ENCODE results near the gene ATP1B2. TPM values are rescaled to one million over a fixed set of nuclear protein-coding genes. Genes with fewer than 3 reads are reported as not detected.

Gene ATP1B2
- total RNA-seq, 1 experiment from 2014 or later: not detected

DNA sequence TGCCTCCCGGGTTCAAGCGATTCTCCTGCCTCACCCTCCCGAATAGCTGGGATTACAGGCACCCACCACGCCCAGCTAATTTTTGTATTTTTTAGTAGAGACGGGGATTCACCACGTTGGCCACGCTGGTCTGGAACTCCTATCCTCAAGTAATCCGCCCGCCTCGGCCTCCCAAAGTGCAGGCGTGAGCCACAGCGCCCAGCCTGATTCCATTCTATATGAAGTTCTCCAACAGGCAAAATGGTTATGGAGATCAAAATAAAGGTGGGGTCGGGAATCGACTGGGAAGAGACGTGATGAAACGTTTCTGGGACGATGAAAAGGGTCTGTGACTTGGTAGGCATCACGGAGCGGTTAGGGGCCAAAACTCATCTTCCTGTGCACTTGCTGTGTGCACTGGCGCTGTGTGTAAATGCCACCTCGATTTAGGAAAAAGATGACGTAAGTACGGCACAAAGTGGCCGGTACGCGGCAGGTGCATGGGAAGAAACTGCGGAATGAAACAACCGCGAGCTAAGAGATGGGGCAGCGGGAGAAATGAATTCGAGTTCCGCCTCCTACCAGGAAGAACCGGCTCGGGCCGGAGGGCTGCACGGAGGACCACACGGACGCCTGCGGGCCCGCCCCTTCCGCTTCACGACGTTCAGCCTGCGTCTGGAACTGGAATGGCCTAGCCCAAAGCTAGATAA lies 35.0 kb downstream of the ATP1B2 start:
- peak; percentile 81 for DNase-seq (ENCODE audit: low spot score)

DNA sequence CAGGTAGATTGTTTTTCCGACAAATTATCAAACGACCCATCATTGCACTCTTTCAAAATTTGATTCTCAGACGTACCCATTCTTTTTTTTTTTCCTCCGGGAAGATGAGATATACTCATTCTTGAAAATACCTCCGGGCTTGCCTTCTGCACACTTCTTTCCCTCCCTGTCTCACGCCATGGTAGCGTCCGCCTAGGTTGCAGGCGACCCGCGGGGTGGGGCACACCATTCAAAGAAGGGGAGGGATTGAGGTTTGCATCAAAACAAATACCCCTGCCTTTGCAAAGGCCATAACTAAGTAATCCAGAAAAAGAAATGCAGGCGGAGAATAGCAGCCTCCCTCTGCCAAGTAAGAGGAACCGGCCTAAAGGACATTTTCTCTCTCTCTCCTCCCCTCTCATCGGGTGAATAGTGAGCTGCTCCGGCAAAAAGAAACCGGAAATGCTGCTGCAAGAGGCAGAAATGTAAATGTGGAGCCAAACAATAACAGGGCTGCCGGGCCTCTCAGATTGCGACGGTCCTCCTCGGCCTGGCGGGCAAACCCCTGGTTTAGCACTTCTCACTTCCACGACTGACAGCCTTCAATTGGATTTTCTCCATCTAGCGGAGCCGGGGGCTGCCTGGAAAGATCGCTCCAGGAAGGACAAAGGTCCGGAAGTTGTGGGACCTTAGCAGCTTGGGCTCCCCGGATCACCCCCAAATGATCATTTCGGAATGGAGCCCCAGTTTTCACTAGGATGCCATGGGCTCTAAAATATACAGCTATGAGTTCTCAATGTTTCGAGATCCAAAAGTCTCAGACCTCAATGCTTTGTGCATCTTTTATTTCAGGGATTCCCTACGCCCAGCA lies 35.7 kb downstream of the ATP1B2 start:
- peak; percentile 65 for DNase-seq (ENCODE audit: low spot score)

DNA sequence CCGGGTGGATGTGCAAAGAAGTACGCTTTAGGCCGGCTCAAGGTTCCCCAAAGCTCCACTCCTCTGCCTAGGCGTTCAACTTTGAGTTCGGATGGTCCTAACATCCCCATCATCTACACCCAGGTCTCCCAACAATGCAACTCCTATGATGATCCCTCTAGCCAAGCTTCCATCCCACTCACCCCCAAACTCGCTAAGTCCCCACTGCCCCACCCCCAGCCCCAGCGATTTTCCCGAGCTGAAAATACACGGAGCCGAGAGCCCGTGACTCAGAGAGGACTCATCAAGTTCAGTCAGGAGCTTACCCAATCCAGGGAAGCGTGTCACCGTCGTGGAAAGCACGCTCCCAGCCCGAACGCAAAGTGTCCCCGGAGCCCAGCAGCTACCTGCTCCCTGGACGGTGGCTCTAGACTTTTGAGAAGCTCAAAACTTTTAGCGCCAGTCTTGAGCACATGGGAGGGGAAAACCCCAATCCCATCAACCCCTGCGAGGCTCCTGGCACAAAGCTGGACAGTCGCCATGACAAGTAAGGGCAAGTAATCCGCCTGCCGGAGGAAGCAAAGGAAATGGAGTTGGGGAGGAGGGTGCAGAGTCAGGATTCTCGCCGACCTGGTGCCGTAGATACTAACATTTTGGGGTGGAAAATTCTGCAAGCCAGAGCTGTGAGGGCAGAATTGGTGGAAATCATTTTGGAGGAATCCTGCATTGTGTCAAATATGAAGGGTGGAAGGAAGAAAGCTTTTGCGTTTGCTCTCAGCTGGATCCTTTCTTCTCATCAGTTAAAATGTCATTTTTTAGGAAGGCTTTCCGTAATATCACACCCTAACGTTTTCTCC lies 36.6 kb downstream of the ATP1B2 start, which contains the start of gene TP53:
TP53 (minus strand) TSS at position 419 of the 836 bp plus-strand sequence. CDS start 10,896 bp downstream, outside the sequence.
- peak; percentile 89 for DNase-seq (ENCODE audit: low spot score)

DNA sequence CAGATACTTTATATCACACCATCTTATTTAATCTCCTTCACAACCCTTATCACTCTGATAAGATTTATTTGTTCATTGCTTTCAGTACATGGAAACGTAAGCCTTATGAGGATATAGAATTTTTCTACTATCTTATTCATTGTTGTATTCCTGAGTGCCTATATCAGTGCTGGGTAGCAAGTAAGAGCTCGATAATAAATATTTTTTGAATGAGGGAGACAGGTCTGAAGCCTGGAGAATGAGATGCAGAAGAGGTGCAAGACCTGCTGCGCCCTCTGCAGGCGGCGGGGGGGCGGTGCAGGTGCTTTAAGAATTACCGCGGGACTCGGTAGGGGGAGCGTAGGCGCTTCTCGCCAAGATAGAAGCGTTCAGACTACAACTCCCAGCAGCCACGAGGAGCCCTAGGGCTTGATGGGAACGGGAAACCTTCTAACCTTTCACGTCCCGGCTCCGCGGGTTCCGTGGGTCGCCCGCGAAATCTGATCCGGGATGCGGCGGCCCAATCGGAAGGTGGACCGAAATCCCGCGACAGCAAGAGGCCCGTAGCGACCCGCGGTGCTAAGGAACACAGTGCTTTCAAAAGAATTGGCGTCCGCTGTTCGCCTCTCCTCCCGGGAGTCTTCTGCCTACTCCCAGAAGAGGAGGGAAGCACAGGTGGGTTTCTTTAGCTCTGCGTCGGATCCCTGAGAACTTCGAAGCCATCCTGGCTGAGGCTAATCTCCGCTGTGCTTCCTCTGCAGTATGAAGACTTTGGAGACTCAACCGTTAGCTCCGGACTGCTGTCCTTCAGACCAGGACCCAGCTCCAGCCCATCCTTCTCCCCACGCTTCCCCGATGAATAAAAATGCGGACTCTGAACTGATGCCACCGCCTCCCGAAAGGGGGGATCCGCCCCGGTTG lies 37.4 kb downstream of the ATP1B2 start, which contains the start of gene WRAP53:
WRAP53 (plus strand) TSS at position 570 of the 900 bp plus-strand sequence; CDS start at position 742, 172 bp downstream.
- DNase-seq (ENCODE audit: low spot score): peak; percentile 94

DNA sequence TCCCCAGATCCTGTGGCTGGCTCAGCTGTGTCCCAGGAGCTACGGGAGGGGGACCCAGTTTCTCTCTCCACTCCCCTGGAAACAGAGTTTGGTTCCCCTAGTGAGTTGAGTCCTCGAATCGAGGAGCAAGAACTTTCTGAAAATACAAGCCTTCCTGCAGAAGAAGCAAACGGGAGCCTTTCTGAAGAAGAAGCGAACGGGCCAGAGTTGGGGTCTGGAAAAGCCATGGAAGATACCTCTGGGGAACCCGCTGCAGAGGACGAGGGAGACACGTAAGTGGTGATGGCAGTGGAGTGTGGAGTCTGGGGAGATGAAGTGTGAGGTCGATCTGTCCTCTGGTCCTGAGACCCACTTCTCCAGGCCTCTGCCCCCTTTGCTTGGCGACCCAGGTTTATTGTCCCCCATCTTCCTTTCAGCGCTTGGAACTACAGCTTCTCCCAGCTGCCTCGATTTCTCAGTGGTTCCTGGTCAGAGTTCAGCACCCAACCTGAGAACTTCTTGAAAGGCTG lies 38.1 kb downstream of the ATP1B2 start:
- DNase-seq (ENCODE audit: low spot score): no peak

DNA sequence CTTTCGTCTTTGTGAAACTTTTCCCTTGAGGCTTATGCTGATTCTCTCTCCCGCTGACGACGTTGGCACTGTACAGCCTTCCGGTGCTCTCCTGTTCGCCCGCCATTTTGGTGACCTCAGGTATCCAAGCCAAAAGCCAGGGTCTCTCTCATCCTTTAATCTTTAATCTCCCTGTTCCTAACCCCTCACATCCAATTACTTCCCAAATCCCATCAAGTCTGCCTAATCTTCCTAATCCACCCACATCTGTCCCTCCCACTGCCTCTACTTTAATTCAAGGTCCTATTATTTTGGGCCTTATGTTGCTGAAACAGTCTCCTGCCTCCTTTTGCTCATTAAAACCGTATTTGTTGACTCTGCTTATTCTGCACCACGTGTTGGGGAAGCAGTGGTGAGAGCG lies 44.9 kb downstream of the ATP1B2 start:
- DNase-seq (ENCODE audit: low spot score): no peak

DNA sequence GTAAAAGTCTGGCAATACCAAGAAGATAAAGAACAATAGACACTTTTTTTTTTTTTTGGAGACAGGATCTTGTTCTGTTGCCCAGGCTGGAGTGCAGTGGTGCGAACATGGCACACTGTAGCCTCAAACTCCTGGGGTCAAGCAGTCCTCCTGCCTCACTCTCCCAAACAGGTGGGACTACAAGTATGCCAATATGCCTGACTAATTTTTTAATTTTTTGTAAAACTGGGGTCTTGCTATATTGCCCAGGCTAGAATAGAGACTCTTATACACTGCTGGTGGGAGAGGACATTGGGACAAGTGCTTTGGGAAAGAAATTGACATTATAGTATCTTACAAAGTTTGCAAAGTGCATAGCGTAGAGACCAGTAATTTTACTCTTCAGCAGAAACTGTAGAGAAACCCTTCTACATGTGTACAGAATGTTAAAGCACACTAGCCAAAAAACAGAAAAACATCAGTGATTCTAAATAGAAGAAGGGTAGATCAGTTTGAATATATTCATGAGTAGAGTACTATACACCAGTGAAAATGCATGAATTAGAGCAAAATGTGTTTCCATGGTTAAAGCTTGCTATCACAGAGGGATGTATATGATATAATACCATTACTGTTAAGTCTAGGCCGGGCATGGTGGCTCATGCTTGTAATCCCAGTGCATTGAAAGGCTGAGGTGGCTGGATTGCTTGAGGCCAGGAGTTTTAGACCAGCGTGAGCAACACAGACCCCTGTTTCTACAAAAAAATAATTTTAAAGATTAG lies 47.3 kb downstream of the ATP1B2 start:
- DNase-seq (ENCODE audit: low spot score): no peak

DNA sequence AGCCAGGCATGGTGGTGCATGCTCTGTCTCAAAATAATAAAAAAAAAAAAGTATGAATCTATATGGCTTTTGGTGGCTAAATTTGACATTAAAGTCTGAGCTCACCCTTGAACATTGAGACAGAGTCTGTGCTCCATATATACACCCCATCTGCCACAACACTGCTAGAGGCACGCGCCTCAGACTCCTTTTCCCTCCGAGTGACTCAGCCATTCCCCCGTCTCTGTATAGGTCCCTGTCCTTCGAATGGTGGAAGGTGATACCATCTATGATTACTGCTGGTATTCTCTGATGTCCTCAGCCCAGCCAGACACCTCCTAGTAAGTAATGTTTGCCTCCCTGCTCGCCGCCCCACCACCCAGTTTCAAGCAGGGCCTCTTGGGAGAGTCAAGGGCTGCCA lies 49.8 kb downstream of the ATP1B2 start:
- DNase-seq (ENCODE audit: low spot score): no peak

DNA sequence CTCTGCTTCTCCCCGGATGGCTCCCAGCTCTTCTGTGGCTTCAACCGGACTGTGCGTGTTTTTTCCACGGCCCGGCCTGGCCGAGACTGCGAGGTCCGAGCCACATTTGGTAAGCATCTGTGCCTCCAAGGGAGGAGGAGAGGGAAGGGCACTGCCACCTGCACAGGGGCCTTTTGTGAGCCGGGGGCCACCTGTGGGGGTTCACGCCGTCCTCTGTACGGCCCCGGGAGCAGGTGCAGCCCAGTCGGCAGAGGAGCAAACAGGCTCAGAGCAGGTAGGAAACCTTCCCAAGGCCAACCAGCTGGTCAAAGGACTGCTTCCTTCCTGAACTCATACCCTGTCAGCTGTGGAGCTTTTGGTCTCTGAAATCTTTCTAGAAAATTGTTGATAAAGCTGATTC lies 51.0 kb downstream of the ATP1B2 start:
- DNase-seq (ENCODE audit: low spot score): no peak

DNA sequence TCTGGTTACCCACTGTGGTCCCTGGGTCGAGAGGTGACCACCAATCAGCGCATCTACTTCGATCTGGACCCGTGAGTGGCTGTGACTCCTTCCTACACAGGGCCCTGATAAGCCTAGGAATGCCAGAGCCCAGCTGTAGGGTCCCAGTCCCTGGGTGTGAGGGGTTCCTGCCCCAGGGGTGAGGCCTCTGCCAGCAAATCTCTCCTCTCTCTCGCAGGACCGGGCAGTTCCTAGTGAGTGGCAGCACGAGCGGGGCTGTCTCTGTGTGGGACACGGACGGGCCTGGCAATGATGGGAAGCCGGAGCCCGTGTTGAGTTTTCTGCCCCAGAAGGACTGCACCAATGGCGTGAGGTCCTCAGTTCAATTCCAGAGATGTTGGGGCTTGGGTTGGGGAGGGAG lies 52.0 kb downstream of the ATP1B2 start:
- DNase-seq (ENCODE audit: low spot score): no peak

DNA sequence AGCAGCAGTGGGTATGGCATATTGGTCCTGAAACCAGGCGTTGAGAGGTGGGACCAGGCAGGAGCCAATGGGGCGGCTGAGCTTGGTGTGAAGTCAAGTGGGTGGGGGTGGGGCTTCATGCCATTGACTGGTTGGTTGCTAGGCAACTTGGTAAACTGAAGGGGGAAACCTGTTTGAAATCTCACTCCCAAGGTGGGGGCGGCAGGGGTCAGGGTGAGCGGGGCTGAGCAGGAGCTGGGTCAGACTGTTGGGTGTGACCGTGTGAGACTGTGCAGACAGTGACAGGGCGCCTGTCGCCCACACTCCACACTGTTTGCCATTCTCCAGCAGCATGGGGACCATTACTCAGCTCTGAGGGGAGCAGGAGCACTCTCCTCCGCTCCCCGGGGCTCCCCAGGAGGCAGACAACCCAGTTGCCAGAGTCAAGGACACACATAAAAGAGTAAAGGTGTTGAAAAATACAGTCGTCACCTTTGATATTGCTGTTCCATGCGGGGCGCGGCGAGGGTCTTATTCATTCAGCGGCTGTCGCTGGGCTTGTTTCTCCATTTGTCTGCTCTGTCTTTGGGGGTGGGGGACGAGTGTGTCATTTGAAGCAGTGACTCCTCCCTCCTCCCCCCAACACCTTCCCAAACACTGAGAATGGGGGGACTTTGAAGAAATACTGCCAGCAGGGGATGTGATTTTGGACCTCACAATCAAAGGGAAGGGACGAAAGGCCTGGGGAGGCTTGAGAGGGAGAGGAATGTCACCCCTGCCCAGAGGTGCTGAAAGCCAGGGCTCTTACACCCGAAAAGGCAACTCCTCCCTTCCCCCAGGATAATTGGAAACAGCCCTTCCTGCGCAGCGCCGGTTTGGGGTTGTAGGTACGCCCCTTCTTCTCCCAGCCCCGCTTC lies 53.1 kb downstream of the ATP1B2 start:
- DNase-seq (ENCODE audit: low spot score): no peak

DNA sequence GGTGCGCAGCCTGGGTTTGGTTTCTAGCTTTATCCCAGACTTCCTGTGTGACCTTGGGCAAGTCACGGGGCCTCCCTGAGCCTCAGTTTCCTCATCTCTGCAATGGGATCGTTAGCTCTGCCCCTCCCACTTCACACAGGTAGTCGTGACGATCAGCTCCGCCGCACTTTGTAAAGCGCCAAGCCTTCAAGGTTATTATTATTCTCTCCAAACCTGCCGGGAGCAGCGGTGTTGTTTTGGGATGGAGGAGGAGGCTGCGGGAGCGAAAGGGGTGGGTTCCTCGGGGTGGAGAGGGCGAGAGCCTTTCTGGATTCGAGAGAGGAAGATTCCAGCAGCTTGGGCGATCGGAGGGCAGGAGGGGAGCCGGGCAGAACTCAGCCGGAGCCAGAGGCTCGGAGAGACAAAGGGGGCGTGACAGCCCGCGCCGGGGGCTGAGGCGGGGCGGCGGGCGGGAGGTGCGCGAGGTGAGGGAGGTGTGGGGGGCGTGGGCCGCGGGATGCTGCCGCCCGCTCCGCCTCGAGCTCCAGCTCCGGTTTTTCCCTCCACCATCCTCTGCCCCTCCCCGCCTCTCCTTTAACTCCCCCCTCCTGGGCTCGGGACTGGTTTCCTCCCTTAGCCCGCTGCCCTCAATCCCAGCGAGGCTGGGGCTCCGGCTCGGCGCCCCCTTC lies 54.0 kb downstream of the ATP1B2 start, which contains the start of gene EFNB3:
EFNB3 (plus strand) TSS at position 602 of the 668 bp plus-strand sequence. CDS start 397 bp downstream, outside the sequence.
- DNase-seq (ENCODE audit: low spot score): peak; percentile 30

DNA sequence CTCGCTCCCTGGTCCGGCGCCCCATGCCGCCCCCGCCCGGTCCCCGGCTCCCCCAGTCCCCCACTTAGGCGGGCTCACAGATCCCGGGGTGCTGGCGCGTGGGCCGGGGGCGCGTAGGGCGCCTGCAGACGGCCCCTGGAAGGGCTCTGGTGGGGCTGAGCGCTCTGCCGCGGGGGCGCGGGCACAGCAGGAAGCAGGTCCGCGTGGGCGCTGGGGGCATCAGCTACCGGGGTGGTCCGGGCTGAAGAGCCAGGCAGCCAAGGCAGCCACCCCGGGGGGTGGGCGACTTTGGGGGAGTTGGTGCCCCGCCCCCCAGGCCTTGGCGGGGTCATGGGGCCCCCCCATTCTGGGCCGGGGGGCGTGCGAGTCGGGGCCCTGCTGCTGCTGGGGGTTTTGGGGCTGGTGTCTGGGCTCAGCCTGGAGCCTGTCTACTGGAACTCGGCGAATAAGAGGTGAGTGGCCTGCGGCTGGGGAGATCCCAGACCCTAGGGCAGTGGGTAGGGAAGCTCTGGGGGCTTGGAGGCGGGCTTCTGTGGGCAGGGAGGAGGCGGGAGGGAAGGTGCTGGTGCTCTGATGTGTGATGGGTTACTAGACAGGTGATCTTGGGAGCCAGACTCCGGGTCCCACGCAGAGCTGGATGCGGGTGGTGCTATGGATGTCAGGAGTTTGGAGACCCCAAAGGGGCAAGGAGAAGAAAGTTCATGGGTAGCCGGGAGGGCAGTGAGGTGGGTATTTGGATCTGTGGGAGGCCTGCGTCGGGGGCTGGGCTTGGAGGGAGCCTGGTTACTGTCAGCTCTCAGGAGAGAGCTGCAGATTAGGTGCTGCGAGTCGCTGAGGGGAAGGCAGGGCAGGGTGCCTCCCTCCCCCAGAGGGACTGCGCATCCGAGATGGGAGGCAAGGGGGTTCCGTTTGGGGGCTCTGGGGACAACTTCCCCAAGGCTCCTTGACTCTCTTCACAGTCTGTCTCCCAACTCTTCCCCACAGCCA lies 54.8 kb downstream of the ATP1B2 start:
- no peak for DNase-seq (ENCODE audit: low spot score)

DNA sequence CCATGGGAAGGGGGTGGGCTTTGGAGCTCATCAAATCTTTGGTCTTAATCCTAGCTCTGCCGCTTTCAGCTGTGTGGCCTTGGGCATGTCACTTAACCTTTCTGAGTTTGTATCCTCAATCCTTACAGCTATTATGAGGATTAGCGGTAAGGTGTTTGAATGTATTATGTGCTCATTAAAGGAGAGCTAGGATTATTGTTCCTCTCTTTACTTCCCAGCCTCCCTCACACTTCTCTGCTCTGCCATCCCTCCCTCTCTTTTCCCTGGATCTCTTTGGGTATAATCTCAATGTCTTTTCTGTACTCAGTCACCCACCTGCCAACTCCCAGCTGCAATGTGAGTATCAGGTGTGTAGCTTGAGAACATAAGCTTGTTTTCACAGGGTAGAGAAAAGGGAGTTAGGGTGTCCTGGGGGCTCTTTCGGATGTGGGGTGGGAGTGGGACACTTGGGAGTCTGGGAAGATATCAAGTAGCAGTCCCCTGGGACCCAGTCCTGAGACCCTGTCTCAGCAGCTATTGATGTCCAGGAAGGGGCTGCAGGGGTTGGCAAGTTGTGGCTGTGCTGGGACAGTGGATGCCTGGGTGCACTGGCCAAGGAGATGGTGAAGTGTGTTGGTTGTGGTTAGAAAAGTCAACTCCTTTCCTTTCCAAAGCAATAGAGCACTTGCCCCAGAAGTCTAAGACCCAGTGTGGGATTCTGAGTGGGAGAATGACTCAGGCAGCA lies 56.1 kb downstream of the ATP1B2 start:
- no peak for DNase-seq (ENCODE audit: low spot score)
